HCT116 (cell line): Measurements from ENCODE around the gene EIF2B5. TPM values are rescaled to one million over a fixed set of nuclear protein-coding genes. Genes with fewer than 3 reads are reported as not detected.

Experiments used
- ATAC-seq: fragments of 200-7000 bp; cut with Tn5 transposase; 2 replicates; pipeline ENCODE4 v1.9.1; 2020; ENCODE audit warnings: mild to moderate bottlenecking, moderate library complexity
- BruUV-seq: library from RNA; stranded (reverse); fragments of 400-500 nt; replicated peaks from 2 replicates; lab custom pipeline; 2021; lab: Mats Ljungman, UMichigan
- CTCF ChIA-PET: fragments of 300-600 bp; sonication (Branson Sonifier 250); formaldehyde crosslinking; loops from one replicate; lab custom pipeline; 2021; ENCODE audit warnings: antibody characterized with exemption; lab: Charles Lee
- POLR2A ChIA-PET: fragments of 300-600, 350-600 bp; sonication (Branson Sonifier 250); formaldehyde crosslinking; loops from one replicate; lab custom pipeline; 2021; ENCODE audit warnings: antibody characterized with exemption; lab: Charles Lee
- RAD21 ChIA-PET, 2 experiments: fragments of 300-600 bp; sonication (Branson Sonifier 250); formaldehyde crosslinking; loops; one replicate each; lab custom pipeline; 2023; ENCODE audit warnings: low total read pairs in 2 of 2; ENCODE audit not compliant: uncharacterized antibody in 2 of 2, unreplicated experiment in 2 of 2, low non-redundant PET in 1 of 2; lab: Charles Lee
- DNase-seq: peaks from one replicate; pipeline ENCODE4 v3.0.0-alpha.2; 2010; ENCODE audit warnings: low read depth, low spot score
- H2AFZ ChIP-seq: fragments of 200-600 bp; shearing (Covaris generic), sonication (generic); 2 replicates; pipeline ENCODE4 v1.6.1; 2017; ENCODE audit warnings: low read depth, mixed run types, mixed read lengths, antibody characterized with exemption, low read length; ENCODE audit not compliant: poor library complexity, severe bottlenecking
- H3K27ac ChIP-seq: 2 replicates; pipeline ENCODE4 v1.5.1; 2012; ENCODE audit warnings: low read depth, low read length
- H3K27me3 ChIP-seq: fragments of 200-600 bp; sonication (generic); 2 replicates; pipeline ENCODE4 v1.6.1; 2016; ENCODE audit warnings: mixed run types, low read length, mixed read lengths; ENCODE audit not compliant: insufficient read depth
- H3K36me3 ChIP-seq, 2 experiments: fragments of 200-500 bp in 1 of 2; fragments of 200-600 bp in 1 of 2; sonication (Bioruptor generic) in 1 of 2; sonication (generic) in 1 of 2; 2 replicates each; pipeline versions ENCODE4 v1.5.1 to v1.6.1; 2014 to 2016; ENCODE audit warnings: low read length in 2 of 2, inconsistent platforms in 1 of 2, mixed read lengths in 1 of 2, mixed run types in 1 of 2; ENCODE audit not compliant: insufficient read depth in 2 of 2, control insufficient read depth in 1 of 2
- H3K4me1 ChIP-seq, 2 experiments: fragments of 200-600 bp in 1 of 2; sonication (generic) in 1 of 2; 2 replicates each; pipeline versions ENCODE4 v1.5.1 to v1.6.1; 2012 to 2017; ENCODE audit warnings: low read length in 2 of 2, inconsistent platforms in 1 of 2, mild to moderate bottlenecking in 1 of 2, mixed read lengths in 1 of 2, mixed run types in 1 of 2, moderate library complexity in 1 of 2; ENCODE audit not compliant: insufficient read depth in 2 of 2, control insufficient read depth in 1 of 2
- H3K4me2 ChIP-seq: fragments of 200-600 bp; sonication (generic); 2 replicates; pipeline ENCODE4 v1.6.1; 2017; ENCODE audit warnings: mixed run types, low read length, mixed read lengths
- H3K4me3 ChIP-seq, 2 experiments: fragments of 200-600 bp in 1 of 2; sonication (generic) in 1 of 2; replicated peaks in 1 of 2; 2 replicates each; pipeline ENCODE4 v1.5.1; 2011 to 2016; ENCODE audit warnings: low read length in 2 of 2, control low read depth in 1 of 2, low read depth in 1 of 2, mild to moderate bottlenecking in 1 of 2, mixed read lengths in 1 of 2, mixed run types in 1 of 2
- H3K79me2 ChIP-seq: fragments of 200-600 bp; sonication (generic); 2 replicates; pipeline ENCODE4 v1.6.1; 2017; ENCODE audit warnings: mild to moderate bottlenecking, mixed run types, low read length, moderate library complexity, mixed read lengths; ENCODE audit not compliant: insufficient read depth
- H3K9ac ChIP-seq: fragments of 200-600 bp; sonication (generic); 2 replicates; pipeline ENCODE4 v1.6.1; 2016; ENCODE audit warnings: low read length, mixed read lengths
- H3K9me2 ChIP-seq: fragments of 200-600 bp; sonication (generic), shearing (Covaris generic); 2 replicates; pipeline ENCODE4 v1.6.1; 2017; ENCODE audit warnings: mixed run types, mild to moderate bottlenecking, moderate library complexity; ENCODE audit not compliant: insufficient read depth
- H3K9me3 ChIP-seq, 2 experiments: fragments of 200-500 bp in 1 of 2; fragments of 200-600 bp in 1 of 2; sonication (Bioruptor generic) in 1 of 2; sonication (generic) in 1 of 2; 2 replicates each; pipeline ENCODE4 v1.6.1; 2014 to 2017; ENCODE audit warnings: low read length in 2 of 2, mixed read lengths in 2 of 2, inconsistent platforms in 1 of 2, low read depth in 1 of 2, mild to moderate bottlenecking in 1 of 2, mixed run types in 1 of 2, moderate library complexity in 1 of 2; ENCODE audit not compliant: control insufficient read depth in 1 of 2, insufficient read depth in 1 of 2
- H4K20me1 ChIP-seq: fragments of 200-600 bp; sonication (generic), shearing (Covaris generic); 2 replicates; pipeline ENCODE4 v1.6.1; 2017; ENCODE audit warnings: mixed run types, mild to moderate bottlenecking, moderate library complexity; ENCODE audit not compliant: insufficient read depth
- EGR1 ChIP-seq: IDR thresholded peaks from 2 replicates; pipeline ENCODE4 v1.6.1; 2012; ENCODE audit warnings: low read depth
- MAX ChIP-seq: IDR thresholded peaks from 2 replicates; pipeline ENCODE4 v1.6.1; 2012
- POLR2A ChIP-seq: IDR thresholded peaks from 2 replicates; pipeline ENCODE4 v1.7.0; 2011; ENCODE audit warnings: borderline replicate concordance; ENCODE audit not compliant: insufficient read depth, insufficient read length; ENCODE audit errors: extremely low read depth
- TCF7L2 ChIP-seq: IDR thresholded peaks from 2 replicates; pipeline ENCODE4 v1.7.0; 2011; ENCODE audit warnings: borderline replicate concordance, inconsistent platforms; ENCODE audit not compliant: insufficient read depth, insufficient read length; ENCODE audit errors: extremely low read depth
- ZNF274 ChIP-seq: fragments of 200-500 bp; sonication (Bioruptor generic); IDR thresholded peaks from 2 replicates; pipeline ENCODE4 v1.6.1; 2014; ENCODE audit warnings: mild to moderate bottlenecking, low read depth, low read length, inconsistent platforms
- intact Hi-C: fragments of 100-400 bp; cut with micrococcal nuclease; formaldehyde crosslinking; loops from 2 replicates; pipeline ENCODE4 v1.10.0; 2022
- total RNA-seq: library from RNA; stranded (reverse); gene quantifications from one replicate; pipeline ENCODE4 v1.2.1, GENCODE V29; 2021; ENCODE audit not compliant: unreplicated experiment
- TF ChIP-seq, protein P1 (sequence below): IDR thresholded peaks from 2 replicates; pipeline ENCODE4 v1.6.1; 2012

The EIF2B5 gene
- total RNA-seq, 1 experiment from 2014 or later = 50.3 TPM

- Histone ChIP-seq H3K36me3 (peaks cover 57 to 58% of the 10 kb centered on the region in 2 experiments), H3K9me2 (no peaks in the 10 kb centered on the region), H3K27ac (no peak overlapping the region), H3K9me3 (no peaks in the 10 kb centered on the region), H2AFZ (no peak overlapping the region), H3K27me3 (no peaks in the 10 kb centered on the region), H3K9ac (no peak overlapping the region), H3K4me1 (no peaks in the 10 kb centered on the region), H3K4me3 (no peak overlapping the region), H3K4me2 (no peak overlapping the region), H4K20me1 (no peaks in the 10 kb centered on the region), H3K79me2 (peaks cover 28% of the 10 kb centered on the region)
- ATAC-seq = no peak
- intact Hi-C loops = no loop called here
- no peak for DNase-seq
- no TSS peak for BruUV-seq
- CTCF ChIA-PET = no interaction called here
- RAD21 ChIA-PET = no interaction called here
- TF ChIP-seq POLR2A (no peak), MAX (no peak), TCF7L2 (no peak), EGR1 (no peak), ZNF274 (no peak)
- TF ChIP-seq, protein P1, sequence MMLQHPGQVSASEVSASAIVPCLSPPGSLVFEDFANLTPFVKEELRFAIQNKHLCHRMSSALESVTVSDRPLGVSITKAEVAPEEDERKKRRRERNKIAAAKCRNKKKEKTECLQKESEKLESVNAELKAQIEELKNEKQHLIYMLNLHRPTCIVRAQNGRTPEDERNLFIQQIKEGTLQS = no peak
- POLR2A ChIA-PET = no interaction called here
Measured at GRCh38 chr3:184192889-184193288, 57.7 kb downstream of the EIF2B5 start.

GRCh38 chr3:184193991-184194539 is 58.9 kb downstream of the EIF2B5 start:
- no peaks in the 10 kb centered on the region for H3K9me2 ChIP-seq
- ATAC-seq (no peak), DNase-seq (no peak)
- peaks cover 16% of the 10 kb centered on the region; the same call in 1 of the 2 replicates for H3K79me2 ChIP-seq
- H3K4me1 ChIP-seq = no peaks in the 10 kb centered on the region
- ChIA-PET RAD21 (no interaction called here), CTCF (no interaction called here), POLR2A (no interaction called here)
- no peak for TF ChIP-seq POLR2A
- peaks cover 48 to 50% of the 10 kb centered on the region in 2 experiments for H3K36me3 ChIP-seq
- intact Hi-C loops = no loop called here
- H3K9me3 ChIP-seq = no peaks in the 10 kb centered on the region
- no peaks in the 10 kb centered on the region for H3K27me3 ChIP-seq
- no peak overlapping the region for H3K4me3 ChIP-seq
- H3K9ac ChIP-seq = no peak overlapping the region
- no peak overlapping the region for H2AFZ ChIP-seq
- no peaks in the 10 kb centered on the region for H4K20me1 ChIP-seq
- no peak overlapping the region for H3K4me2 ChIP-seq
- BruUV-seq = no TSS peak
- H3K27ac ChIP-seq = no peak overlapping the region

Other genes starting within 250 kb of the EIF2B5 start
- 16.9 TPM for gene ABCC5, start 117.5 kb upstream of the EIF2B5 start, total RNA-seq
- not detected for gene HTR3D, start 103.6 kb upstream of the EIF2B5 start, total RNA-seq
- not detected for gene HTR3C, start 82.3 kb upstream of the EIF2B5 start, total RNA-seq
- gene HTR3E, start 38.3 kb upstream of the EIF2B5 start, total RNA-seq = not detected
- 60.7 TPM for gene DVL3, start 20.0 kb downstream of the EIF2B5 start, total RNA-seq
- gene AP2M1, start 39.5 kb downstream of the EIF2B5 start, total RNA-seq = 353 TPM
- 74.6 TPM for gene ABCF3, start 50.8 kb downstream of the EIF2B5 start, total RNA-seq
- 10.6 TPM for gene VWA5B2, start 94.2 kb downstream of the EIF2B5 start, total RNA-seq
- 56.6 TPM for gene ALG3, start 113.6 kb downstream of the EIF2B5 start, total RNA-seq
- 10.5 TPM for gene EEF1AKMT4, start 114.3 kb downstream of the EIF2B5 start, total RNA-seq
- gene CAMK2N2, start 126.2 kb downstream of the EIF2B5 start, total RNA-seq = 5.1 TPM
- gene ECE2, start 140.7 kb downstream of the EIF2B5 start, total RNA-seq = not detected
- gene PSMD2, start 163.9 kb downstream of the EIF2B5 start, total RNA-seq = 402 TPM
- gene EIF4G1, start 179.2 kb downstream of the EIF2B5 start, total RNA-seq = 496 TPM
- 17.8 TPM for gene FAM131A, start 202.2 kb downstream of the EIF2B5 start, total RNA-seq
- gene CLCN2, start 226.2 kb downstream of the EIF2B5 start, total RNA-seq = 21.6 TPM
- 156 TPM for gene POLR2H, start 226.4 kb downstream of the EIF2B5 start, total RNA-seq
- gene THPO, start 242.8 kb downstream of the EIF2B5 start, total RNA-seq = not detected
- gene CHRD, start 244.7 kb downstream of the EIF2B5 start, total RNA-seq = 8.0 TPM